RWPE2 (cell line): ENCODE measurements around the gene SNTA1.

ENCODE experiments used
- ATAC-seq: fragments of 200-7000 bp; cut with Tn5 transposase; 3 replicates; pipeline ENCODE4 v1.9.1; 2021; ENCODE audit warnings: low read depth
- DNase-seq: peaks from one replicate; pipeline ENCODE4 v3.0.0-alpha.2; 2020; ENCODE audit warnings: low spot score
- H3K27ac ChIP-seq: fragments of 450-650 bp; 2 replicates; pipeline ENCODE4 v1.5.1; 2017; ENCODE audit warnings: mild to moderate bottlenecking; ENCODE audit not compliant: poor library complexity, severe bottlenecking
- H3K27me3 ChIP-seq: fragments of 250-450 bp; sonication (Bioruptor Pico); 2 replicates; pipeline ENCODE4 v1.5.1; 2021; ENCODE audit warnings: mild to moderate bottlenecking, moderate library complexity; ENCODE audit not compliant: insufficient read depth, poor library complexity, severe bottlenecking
- H3K36me3 ChIP-seq: fragments of 250-450 bp; sonication (Bioruptor Pico); 2 replicates; pipeline ENCODE4 v1.5.1; 2020; ENCODE audit warnings: low read depth, mild to moderate bottlenecking, moderate library complexity
- H3K4me1 ChIP-seq: fragments of 250-450 bp; sonication (Bioruptor Pico); 2 replicates; pipeline ENCODE4 v1.5.1; 2021; ENCODE audit warnings: mild to moderate bottlenecking, moderate library complexity; ENCODE audit not compliant: insufficient read depth, poor library complexity, severe bottlenecking
- H3K4me3 ChIP-seq: fragments of 250-450 bp; sonication (Bioruptor Pico); 2 replicates; pipeline ENCODE4 v1.5.1; 2021; ENCODE audit warnings: mild to moderate bottlenecking, moderate library complexity; ENCODE audit not compliant: severe bottlenecking
- H3K9me3 ChIP-seq: fragments of 250-450 bp; sonication (Bioruptor Pico); 2 replicates; pipeline ENCODE4 v1.5.1; 2021; ENCODE audit warnings: mild to moderate bottlenecking, moderate library complexity; ENCODE audit not compliant: severe bottlenecking
- CTCF ChIP-seq: fragments of 450-650 bp; IDR thresholded peaks from one replicate; pipeline ENCODE4 v1.5.1; 2017; ENCODE audit warnings: mild to moderate bottlenecking, moderate library complexity; ENCODE audit not compliant: poor library complexity, severe bottlenecking

SNTA1 gene

DNA sequence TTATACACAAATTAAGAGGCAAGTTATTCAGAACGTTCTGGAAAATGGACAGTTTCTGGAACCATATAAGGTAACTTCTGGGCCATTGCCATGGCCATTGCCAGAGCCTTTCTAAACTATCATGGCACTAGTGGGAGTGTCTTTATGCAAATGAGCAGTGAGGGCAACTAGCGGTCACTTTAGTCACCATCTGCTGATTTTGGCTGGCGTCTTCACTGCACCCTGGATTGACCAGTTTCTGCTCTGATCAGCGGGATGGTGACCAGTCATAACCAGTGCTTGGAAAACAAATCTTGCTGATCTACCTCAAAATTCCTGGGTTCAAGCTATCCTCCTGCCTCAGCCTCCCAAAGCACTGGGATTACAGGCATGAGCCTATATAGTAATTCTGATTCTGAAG is 7.3 kb upstream of the SNTA1 start:
- no peaks in the 10 kb centered on the region for H3K27me3 ChIP-seq
- TF ChIP-seq CTCF: no peak
- no peak overlapping the region for H3K4me3 ChIP-seq
- no peak for DNase-seq
- no peaks in the 10 kb centered on the region for H3K4me1 ChIP-seq
- no peaks in the 10 kb centered on the region for H3K36me3 ChIP-seq
- peaks cover 3% of the 10 kb centered on the region for H3K9me3 ChIP-seq
- H3K27ac ChIP-seq: no peak overlapping the region
- peak; percentile 30; the same call in 1 of the 3 replicates for ATAC-seq

- DNase-seq: no peak
- Histone ChIP-seq H3K27me3 (no peaks in the 10 kb centered on the region), H3K36me3 (no peaks in the 10 kb centered on the region), H3K4me1 (no peaks in the 10 kb centered on the region), H3K9me3 (peaks cover 3% of the 10 kb centered on the region), H3K27ac (no peak overlapping the region), H3K4me3 (no peak overlapping the region)
- ATAC-seq: no peak
- no peak for TF ChIP-seq CTCF
Observed at GRCh38 chr20:33445881-33446625, 2.5 kb upstream of the SNTA1 start.

- Histone ChIP-seq H3K27me3 (no peaks in the 10 kb centered on the region), H3K36me3 (no peaks in the 10 kb centered on the region), H3K9me3 (peaks cover 3% of the 10 kb centered on the region), H3K4me1 (no peaks in the 10 kb centered on the region), H3K4me3 (peak overlapping the region; percentile 93), H3K27ac (no peak overlapping the region)
- DNase-seq (no peak), ATAC-seq (no peak)
- peak; percentile 70 for TF ChIP-seq CTCF
Observed at GRCh38 chr20:33444797-33445560, 1.4 kb upstream of the SNTA1 start.

DNA sequence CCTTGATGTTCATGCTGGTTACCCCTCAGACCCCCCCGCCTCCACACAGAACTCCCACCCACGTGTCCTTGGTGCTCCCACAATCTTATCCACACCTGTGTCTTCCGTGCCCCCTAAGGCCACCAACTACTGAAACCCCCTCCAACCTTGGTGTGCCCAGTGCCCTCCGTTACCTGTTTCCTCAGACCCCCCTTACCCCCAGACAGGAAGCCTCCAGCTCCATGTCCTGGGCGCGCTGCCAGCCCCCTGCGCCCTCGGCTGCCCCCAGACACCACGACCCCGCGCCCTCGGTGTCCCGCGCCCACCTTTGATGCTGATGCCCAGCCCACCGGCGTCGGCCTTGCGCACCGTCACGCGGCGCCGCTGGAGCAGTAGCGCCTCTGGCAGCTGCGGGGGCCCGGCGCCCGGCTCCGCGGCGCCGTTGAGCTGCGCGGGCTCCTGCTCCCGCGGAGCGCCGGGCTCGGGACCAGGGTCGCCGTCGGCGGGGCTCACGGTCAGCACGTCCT is 504 bp downstream of the SNTA1 start:
- Histone ChIP-seq H3K4me1 (no peaks in the 10 kb centered on the region), H3K27me3 (no peaks in the 10 kb centered on the region), H3K4me3 (peak overlapping the region; percentile 93), H3K27ac (peak overlapping the region; percentile 1), H3K9me3 (no peaks in the 10 kb centered on the region), H3K36me3 (no peaks in the 10 kb centered on the region)
- ATAC-seq (peak; percentile 6; the same call in 2 of the 3 replicates), DNase-seq (no peak)
- no peak for TF ChIP-seq CTCF
